Kidney epithelial cell (primary cell): ENCODE measurements around the gene SLC2A5. TPM values are rescaled to one million over a fixed set of nuclear protein-coding genes. Genes with fewer than 3 reads are reported as not detected.

Experiments
- DNase-seq: peaks from one replicate; pipeline ENCODE4 v3.0.0-alpha.2; 2010; ENCODE audit warnings: low read depth
- H3K27me3 ChIP-seq: 2 replicates; pipeline ENCODE4 v1.6.0; 2011; ENCODE audit warnings: low read length; ENCODE audit not compliant: control insufficient read depth, insufficient read depth
- H3K36me3 ChIP-seq: 2 replicates; pipeline ENCODE4 v1.5.1; 2011; ENCODE audit warnings: low read length; ENCODE audit not compliant: control insufficient read depth, insufficient read depth
- H3K4me3 ChIP-seq: 2 replicates; pipeline ENCODE4 v1.5.1; 2011; ENCODE audit warnings: low read depth, mild to moderate bottlenecking, control low read depth, low read length
- total RNA-seq: library from RNA; depleted of rRNA; stranded (reverse); fragments of >200 nt; gene quantifications from 2 replicates; pipeline ENCODE4 v1.2.3, GENCODE V29; 2015
- TF ChIP-seq, protein P1 (sequence below): IDR thresholded peaks from 2 replicates; pipeline ENCODE4 v1.5.1; 2011; ENCODE audit warnings: mild to moderate bottlenecking, moderate library complexity, low read length, control low read depth, inconsistent platforms; ENCODE audit not compliant: insufficient read depth, poor library complexity, severe bottlenecking

Gene SLC2A5
- total RNA-seq, 1 donor from 2014 or later, result not detected

DNA sequence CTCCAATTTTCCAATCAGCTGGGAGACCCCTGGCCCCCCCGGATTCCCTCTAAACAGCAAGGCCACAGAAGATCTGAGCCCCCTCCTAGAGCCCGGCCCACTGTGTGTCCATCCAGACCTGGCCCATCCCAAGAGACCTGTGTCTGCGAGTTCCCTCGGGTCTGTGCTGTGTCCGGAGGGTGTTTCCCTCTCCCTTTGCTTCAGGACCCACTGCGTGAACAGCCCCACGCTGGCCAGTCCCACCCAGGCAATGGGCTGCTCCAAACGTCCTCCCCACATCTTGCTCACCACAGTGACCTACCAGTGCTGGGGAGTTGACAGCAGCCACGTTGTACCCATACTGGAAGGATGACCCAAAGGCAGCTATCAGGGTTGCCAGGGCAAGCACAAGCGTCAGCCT lies 11.6 kb downstream of the SLC2A5 start:
- Histone ChIP-seq H3K4me3 (no peak overlapping the region), H3K36me3 (no peaks in the 10 kb centered on the region), H3K27me3 (no peaks in the 10 kb centered on the region)
- no peak for DNase-seq
- TF ChIP-seq, protein P1, sequence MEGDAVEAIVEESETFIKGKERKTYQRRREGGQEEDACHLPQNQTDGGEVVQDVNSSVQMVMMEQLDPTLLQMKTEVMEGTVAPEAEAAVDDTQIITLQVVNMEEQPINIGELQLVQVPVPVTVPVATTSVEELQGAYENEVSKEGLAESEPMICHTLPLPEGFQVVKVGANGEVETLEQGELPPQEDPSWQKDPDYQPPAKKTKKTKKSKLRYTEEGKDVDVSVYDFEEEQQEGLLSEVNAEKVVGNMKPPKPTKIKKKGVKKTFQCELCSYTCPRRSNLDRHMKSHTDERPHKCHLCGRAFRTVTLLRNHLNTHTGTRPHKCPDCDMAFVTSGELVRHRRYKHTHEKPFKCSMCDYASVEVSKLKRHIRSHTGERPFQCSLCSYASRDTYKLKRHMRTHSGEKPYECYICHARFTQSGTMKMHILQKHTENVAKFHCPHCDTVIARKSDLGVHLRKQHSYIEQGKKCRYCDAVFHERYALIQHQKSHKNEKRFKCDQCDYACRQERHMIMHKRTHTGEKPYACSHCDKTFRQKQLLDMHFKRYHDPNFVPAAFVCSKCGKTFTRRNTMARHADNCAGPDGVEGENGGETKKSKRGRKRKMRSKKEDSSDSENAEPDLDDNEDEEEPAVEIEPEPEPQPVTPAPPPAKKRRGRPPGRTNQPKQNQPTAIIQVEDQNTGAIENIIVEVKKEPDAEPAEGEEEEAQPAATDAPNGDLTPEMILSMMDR, result no peak

DNA sequence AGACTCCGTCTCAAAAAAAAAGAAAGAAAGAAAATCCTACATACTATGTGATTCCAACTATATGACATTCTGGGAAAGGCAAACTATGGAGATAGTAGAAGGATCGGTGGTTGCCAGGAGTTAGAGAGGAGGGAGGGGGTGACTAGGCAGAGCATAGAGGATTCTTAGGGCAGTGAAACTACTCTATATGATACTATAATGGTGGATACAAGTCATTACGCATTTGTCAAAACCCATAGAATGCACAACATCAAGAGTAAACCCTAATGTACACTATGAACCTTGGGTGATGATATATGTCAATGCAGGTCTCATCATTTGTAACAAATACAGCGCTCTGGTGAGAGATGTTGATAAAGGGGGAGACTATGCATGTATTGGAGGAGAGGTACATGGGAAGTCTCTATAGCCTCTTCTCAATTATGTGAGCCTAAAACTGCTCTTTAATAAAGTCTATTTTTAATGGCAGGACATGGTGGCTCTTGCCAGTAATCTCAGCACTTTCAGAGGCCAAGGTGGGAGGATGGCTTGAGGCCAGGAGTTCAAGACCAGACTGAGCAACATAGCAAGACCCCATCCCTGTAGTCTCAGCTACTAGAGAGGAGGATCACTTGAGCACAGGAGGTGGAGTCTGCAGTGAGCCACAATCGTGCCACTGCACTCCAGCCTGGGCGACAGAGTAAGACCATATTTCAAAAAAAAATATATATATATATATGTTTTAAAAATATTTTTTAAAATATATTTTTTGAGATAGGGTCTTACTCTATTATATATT lies 17.0 kb downstream of the SLC2A5 start:
- H3K4me3 ChIP-seq, result no peak overlapping the region
- H3K36me3 ChIP-seq, result no peaks in the 10 kb centered on the region
- DNase-seq, result no peak
- H3K27me3 ChIP-seq, result no peaks in the 10 kb centered on the region
- TF ChIP-seq, protein P1, result no peak

DNA sequence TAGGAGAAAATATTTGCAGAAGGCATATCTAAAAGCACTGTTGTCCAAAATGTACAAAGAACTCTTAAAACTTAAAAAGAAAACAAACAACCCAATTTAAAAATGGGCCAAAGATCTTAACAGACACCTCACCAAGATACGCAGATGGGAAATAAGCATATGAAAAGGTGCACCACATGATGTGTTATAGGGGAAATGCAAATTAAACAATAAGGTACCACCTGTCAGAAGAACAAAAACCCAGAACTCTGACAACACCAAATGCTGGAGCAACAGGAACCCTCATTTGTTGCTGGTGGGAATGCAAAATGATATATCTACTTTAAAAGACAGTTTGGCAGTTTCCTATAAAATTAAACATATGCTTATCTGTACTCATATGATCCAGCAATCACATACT lies 18.1 kb downstream of the SLC2A5 start:
- H3K36me3 ChIP-seq, result no peaks in the 10 kb centered on the region
- DNase-seq, result no peak
- no peaks in the 10 kb centered on the region for H3K27me3 ChIP-seq
- no peak overlapping the region for H3K4me3 ChIP-seq
- TF ChIP-seq, protein P1, result no peak

DNA sequence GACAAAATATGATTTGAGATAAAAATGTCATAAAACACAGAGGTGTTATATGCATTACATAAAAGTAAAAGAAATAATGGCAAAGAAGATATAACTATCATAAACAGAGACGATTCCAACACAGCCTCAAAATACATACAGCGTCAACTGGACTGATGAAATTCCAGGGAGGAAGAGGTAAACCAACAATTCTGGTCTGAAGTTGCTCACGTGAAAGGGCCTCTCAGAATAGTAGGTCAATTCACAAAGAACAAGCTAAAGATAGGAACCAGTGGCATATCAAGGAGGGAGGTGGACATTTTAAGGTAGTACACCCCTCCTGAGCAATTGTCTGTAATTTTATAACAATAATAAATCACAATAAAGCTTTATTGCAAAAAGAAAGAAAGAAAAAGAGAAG lies 18.6 kb downstream of the SLC2A5 start:
- DNase-seq, result no peak
- Histone ChIP-seq H3K36me3 (no peaks in the 10 kb centered on the region), H3K4me3 (no peak overlapping the region), H3K27me3 (no peaks in the 10 kb centered on the region)
- TF ChIP-seq, protein P1, result no peak

DNA sequence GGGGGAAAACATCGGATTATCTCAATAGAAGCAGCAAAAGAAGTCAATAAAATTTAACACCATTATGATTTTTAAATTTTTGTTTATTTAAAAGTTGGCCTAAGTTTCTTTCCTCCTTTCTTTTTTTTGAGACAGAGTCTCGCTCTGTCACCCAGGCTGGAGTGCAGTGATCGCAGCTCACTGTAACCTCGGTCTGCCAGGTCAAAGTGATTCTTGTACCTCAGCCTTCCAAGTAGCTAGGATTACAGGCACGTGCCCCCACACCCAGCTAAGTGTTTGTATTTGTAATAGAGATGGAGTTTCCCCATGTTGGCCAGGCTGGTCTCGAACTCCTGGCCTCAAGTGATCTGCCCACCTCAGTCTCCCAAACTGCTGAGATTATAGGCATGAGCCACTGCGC lies 20.9 kb downstream of the SLC2A5 start:
- Histone ChIP-seq H3K36me3 (no peaks in the 10 kb centered on the region), H3K4me3 (no peak overlapping the region), H3K27me3 (no peaks in the 10 kb centered on the region)
- DNase-seq, result no peak
- TF ChIP-seq, protein P1, result no peak

DNA sequence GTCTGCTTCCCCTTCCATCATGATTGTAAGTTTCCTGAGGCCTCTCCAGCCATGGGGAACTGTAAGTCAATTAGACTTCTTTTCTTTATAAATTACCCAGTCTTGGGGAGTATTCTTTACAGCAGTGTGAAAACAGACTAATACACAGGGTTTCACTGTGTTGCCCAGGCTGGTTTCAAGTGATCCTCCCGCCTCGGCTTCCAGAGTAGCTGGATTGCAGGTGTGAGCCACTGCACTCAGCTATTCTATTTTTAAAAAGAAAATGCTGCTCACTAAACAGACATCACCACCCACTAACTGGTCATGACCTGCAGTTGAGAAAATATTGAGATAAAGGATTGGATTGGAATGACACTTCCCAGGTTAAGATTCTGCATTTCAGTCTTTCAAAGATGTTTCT lies 22.4 kb downstream of the SLC2A5 start:
- DNase-seq, result no peak
- TF ChIP-seq, protein P1, result no peak
- H3K27me3 ChIP-seq, result no peaks in the 10 kb centered on the region
- H3K36me3 ChIP-seq, result no peaks in the 10 kb centered on the region
- no peak overlapping the region for H3K4me3 ChIP-seq
